ENCODE data around the gene ARF3. TPM values are rescaled to one million over a fixed set of nuclear protein-coding genes. Genes with fewer than 3 reads are reported as not detected.

ARF3 gene
- 73.5 TPM for total RNA-seq

DNA sequence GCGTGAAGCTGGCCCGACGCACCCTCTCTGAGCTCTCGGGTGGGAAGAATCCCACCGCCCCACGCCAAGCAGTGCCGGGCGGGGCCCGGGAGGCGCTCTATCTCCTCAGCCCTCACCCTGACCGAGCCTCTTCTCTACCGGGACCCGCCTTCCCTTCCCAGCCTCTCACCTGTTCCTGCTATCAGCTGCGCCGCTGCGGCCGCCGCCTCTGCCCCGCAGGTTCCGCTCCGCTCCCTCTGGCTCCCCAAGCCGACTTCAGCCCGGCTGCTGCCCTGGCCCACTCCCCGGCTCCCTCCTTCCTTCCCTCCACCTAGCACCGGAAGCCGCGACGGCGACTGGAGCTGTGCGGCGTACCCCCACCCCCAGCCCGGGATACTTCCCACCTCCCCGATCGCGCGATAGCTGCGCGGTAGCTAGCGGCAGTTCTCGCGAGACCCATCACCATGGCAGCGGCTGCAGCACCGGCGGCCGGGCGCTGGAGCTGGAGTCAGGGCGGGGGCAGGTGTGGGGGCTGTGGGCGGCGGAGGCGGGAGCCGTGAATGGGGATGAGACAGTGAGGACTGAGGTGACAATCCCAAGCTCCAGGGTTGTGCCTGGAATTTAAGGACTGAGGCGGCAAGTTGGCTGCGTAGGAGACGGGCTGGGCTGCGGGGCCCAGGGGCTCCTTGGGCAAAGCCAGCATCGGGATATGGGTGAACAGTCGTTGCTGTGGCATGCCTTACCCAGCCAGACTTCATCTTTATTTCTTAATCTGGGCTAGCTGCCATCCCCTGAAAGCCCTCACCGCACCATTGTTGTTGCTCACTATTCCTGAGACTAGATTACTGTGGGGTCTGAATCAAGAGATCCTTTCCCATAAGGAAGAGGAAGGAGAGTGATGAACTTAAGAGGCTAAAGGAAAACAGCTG, at the start of gene ARF3:
Gene ARF3, minus strand, starts transcription at position 347 of the 908 bp plus-strand sequence. CDS start 16,392 bp downstream, outside the sequence.
- peak; percentile 81 to 93 (median 93) for DNase-seq (ENCODE audit: low read depth in 2 of 3, low spot score in 2 of 3)

GRCh38 chr12:49000346-49000745, 43.1 kb upstream of the ARF3 start:
- no peak for DNase-seq (ENCODE audit: low read depth in 2 of 3, low spot score in 2 of 3)

DNA sequence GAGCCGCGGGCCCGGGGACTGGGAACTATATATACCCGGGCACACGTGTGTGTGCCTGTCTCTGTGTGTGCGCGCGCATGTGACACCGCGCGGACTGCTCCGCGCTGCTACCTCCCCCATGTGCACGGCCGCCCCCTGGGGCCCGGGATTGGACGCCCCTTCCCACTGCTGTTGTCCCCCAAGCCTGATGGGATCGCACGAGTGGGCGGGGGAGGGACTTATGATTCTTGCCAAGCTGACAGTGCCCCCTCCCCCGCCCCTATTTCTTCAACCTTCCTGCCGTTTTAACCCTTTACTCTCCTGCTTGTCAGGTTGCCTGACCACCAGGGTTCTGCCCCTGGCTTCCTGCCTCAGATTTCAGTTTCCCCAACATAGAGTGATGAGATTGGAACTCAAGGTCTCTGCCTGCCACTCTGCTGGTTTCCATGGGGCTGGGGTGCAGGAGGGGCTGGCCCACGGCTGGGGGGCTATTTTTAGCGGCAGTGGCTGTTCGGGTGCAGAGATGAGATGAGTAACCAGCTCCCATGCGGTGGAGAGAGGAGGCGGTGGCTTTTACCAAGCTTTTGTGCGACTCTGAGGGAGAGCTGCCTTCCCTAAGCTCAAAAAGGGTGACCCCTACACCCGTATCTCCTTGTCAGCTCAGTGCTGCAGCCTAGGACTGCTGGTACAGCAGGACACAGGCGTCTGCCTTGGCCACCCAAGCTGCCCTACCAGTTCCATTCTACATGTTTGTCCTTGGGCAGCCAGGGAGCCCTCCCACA, 42.3 kb upstream of the ARF3 start, which contains the start of gene DDN:
Gene DDN, minus strand, starts transcription at position 5 of the 761 bp plus-strand sequence. CDS start 88 bp downstream, outside the sequence.
- peak in 2 of 3 donors; percentile 55 to 64 for DNase-seq (ENCODE audit: low read depth in 2 of 3, low spot score in 2 of 3)

GRCh38 chr12:48998497-48999353, 41.4 kb upstream of the ARF3 start:
- DNase-seq (ENCODE audit: low read depth in 2 of 3, low spot score in 2 of 3): no peak

GRCh38 chr12:48997719-48998496, 40.6 kb upstream of the ARF3 start:
- no peak for DNase-seq (ENCODE audit: low read depth in 2 of 3, low spot score in 2 of 3)

GRCh38 chr12:48996794-48997718, 39.8 kb upstream of the ARF3 start:
- peak in 2 of 3 donors; percentile 74 to 81 for DNase-seq (ENCODE audit: low read depth in 2 of 3, low spot score in 2 of 3)

DNA sequence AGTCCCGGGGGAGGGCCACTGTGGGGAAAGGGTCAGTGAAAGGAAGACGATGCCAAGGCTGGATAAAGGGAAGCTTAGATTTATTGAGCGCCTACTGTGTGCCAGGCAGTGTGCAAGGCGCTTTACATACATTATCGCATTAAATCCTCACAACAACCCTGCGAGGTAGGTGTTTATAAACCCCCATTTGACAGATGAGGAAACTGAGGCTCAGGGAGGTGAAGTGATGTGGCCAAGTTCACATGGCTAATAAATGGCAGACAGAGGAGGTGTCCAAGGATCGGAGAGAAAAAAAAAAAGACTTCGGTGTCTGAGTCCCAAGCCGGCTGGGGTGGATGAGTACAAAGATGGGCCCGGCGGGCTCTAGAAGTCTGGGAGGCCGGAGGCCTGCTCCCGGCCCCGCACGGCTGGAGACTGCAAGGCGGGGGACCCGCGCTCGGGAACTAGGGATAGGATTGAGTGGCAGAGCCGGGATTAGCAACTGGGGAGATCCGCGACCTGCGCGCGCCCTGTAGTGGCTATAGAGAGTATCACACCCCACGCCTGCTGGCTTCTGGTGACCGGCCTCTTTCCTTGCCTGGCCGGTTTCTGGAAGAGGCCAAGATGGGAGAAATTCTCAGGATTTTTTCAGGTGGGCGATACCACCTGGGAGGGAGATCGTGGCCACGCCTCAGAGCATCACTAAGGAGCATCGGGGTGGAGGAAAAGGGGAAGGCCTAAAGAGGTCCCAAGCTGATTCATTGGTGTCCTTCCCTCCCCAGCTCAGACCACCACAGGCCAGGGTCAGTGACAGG, 38.0 kb upstream of the ARF3 start:
- DNase-seq (ENCODE audit: low read depth in 2 of 3, low spot score in 2 of 3): no peak

GRCh38 chr12:48994224-48995085, 37.2 kb upstream of the ARF3 start:
- DNase-seq (ENCODE audit: low read depth in 2 of 3, low spot score in 2 of 3): no peak

DNA sequence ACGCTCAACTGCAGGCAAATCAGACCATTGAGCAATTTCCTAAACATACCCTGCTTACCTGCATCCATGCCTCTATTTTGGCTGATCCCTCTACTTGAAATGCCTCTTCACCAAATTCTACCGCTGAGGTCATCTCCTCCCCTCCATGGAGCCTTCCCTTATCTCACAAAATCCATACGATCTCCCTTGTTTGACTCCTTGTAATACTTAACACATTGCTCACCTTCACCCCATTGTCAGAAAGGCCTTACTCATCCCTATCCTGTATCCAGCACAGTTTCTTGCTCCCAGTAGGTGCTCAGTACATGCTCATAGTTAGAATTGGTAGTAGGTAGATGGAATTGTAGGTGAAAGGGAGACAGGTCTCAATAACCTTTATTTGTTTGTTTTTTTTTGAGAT, 36.5 kb upstream of the ARF3 start:
- DNase-seq (ENCODE audit: low read depth in 2 of 3, low spot score in 2 of 3): no peak

DNA sequence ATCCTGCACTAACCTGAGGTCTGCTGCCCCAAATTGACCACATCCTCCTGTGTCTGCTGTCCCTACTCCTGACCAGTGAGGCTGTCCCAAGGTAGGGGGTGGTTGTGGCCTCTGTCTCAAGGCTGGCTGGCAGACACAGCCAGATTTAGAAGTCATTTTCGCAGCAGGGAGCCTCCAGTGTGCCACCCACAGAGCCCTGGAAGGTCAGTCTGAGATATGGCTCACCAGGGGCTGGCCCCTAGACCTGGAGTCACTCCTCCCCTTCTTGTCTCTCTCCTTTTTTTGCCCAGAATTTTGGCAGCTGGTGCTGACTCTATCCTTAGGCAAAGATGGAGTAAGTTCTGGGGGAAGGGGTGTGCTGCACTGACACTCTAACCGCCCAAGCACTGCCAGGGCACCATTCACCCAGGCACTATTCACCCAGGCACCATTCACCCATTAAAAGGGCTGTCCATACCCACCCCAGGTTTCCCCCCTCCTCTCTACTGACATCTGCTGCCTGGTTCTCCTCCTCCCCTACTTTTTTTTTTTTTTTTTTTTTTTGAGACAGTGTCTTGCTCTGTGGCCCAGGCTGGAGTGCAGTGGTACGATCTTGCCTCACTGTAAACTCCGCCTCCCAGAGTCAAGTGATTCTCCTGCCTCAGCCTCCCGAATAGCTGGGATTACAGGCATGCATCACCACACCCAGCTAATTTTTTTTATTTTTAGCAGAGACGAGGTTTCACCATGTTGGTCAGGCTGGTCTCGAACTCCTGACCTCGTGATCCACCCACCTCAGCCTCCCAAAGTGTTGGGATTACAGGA, 34.2 kb upstream of the ARF3 start:
- DNase-seq (ENCODE audit: low read depth in 2 of 3, low spot score in 2 of 3): no peak

DNA sequence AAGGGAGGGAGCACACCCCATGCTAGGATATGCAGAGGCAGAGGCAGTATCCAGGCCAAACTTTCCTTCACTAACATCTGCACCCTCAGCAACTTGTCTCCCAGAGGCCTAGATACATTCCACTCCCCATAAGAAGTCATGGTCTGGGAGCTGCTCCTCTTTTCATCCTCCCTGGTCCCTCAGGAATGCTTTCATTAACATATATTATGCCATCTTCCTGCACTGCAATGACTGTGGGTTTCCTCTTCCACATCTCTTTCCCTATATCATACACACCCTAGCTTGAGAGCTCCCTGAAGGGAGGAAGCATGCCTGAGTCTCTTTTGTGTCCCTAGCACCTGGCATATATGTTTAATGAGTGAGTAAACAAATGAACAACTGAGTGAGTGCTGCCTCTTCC, 33.3 kb upstream of the ARF3 start:
- no peak for DNase-seq (ENCODE audit: low read depth in 2 of 3, low spot score in 2 of 3)

- peak in 2 of 3 donors; percentile 53 to 68 for DNase-seq (ENCODE audit: low read depth in 2 of 3, low spot score in 2 of 3)
Observed at GRCh38 chr12:48988030-48988649, 30.9 kb upstream of the ARF3 start.

DNA sequence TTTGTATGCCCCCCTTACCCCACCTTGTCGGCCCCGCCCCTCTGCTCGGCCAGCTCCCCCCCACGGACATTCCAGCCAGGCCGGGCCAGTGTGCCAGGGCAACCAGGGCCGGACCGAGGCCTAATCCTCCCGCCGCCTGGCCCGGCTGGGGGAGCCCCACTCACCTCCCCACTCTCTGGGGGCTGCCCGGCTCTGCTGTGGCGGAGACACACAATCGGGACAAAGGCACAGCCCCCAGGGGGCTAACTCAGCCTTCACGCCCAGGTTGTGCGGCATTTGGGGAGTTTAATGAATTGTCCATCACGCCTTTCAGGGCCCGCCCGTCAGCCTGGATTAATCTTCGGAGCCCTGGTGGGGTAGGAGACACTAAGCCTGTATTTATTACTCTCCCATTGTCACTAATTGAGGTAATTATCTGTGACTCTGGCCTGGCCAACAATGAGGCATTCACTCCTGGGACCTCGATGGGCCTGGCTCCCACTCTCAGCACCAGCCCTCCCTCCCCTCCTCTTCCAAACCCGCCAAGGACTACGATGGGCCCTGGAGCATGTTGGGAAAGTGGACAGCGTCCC, 29.5 kb upstream of the ARF3 start:
- no peak for DNase-seq (ENCODE audit: low read depth in 2 of 3, low spot score in 2 of 3)

GRCh38 chr12:48985901-48986300, 28.6 kb upstream of the ARF3 start:
- no peak for DNase-seq (ENCODE audit: low read depth in 2 of 3, low spot score in 2 of 3)

DNA sequence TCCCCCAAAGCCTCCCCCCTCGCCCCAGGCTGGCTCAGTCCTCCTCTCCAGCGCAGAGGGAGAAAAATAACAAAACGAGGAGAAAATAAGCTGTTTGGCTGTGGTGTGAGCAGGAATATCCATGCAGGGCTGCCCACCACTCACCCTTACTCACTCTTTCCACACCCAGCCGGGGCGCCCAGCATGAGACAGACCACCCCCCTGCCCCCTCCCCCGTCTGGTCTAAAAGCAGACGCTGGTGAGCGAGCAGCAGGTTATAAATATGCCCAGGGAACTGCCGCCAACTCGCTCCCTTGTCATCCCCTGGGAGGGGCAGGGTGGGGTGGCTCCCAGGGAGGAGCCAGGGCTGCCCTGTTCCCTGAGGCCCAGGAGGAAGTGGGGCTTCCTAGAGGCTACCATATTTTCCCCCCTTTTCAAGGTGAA, 28.2 kb upstream of the ARF3 start:
- DNase-seq (ENCODE audit: low read depth in 2 of 3, low spot score in 2 of 3): no peak

Measured in hematopoietic multipotent progenitor cell (in vitro differentiated cells).